T-helper 17 cell (primary cell): ENCODE data around the gene CFAP20DC. TPM values are rescaled to one million over a fixed set of nuclear protein-coding genes. Genes with fewer than 3 reads are reported as not detected.
"Not testable (repeated sequence)": the region's sequence is repeated elsewhere in the genome, so short reads cannot be mapped to it uniquely, and the experiment has no call there.

Experiments used
- ATAC-seq: fragments of 150-1000 bp; cut with Tn5 transposase; 2 replicates; pipeline ENCODE4 v1.10.0; 2021; ENCODE audit warnings: mild to moderate bottlenecking, moderate library complexity
- DNase-seq, 3 donors: peaks; one replicate each; pipeline versions ENCODE4 v3.0.0 to v3.0.0-alpha.2; 2020 to 2021
- H3K9me3 ChIP-seq: one replicate; pipeline ENCODE4 v1.7.0; 2013; ENCODE audit warnings: low read length, mild to moderate bottlenecking; ENCODE audit not compliant: control insufficient read depth, poor library complexity, severe bottlenecking
- H3K27ac Mint-ChIP-seq: one replicate; pipeline ENCODE4 v1.8.0; 2022; ENCODE audit warnings: mild to moderate bottlenecking, moderate library complexity, mixed read lengths
- H3K27me3 Mint-ChIP-seq: one replicate; pipeline ENCODE4 v1.8.0; 2022; ENCODE audit warnings: mixed read lengths
- H3K36me3 Mint-ChIP-seq: one replicate; pipeline ENCODE4 v1.8.0; 2022; ENCODE audit warnings: low read depth, mixed read lengths
- H3K4me1 Mint-ChIP-seq: one replicate; pipeline ENCODE4 v1.8.0; 2022; ENCODE audit warnings: mild to moderate bottlenecking, mixed read lengths
- H3K4me3 Mint-ChIP-seq: one replicate; pipeline ENCODE4 v1.8.0; 2022; ENCODE audit warnings: mild to moderate bottlenecking, moderate library complexity, mixed read lengths
- total RNA-seq, 4 donors: library from RNA in 2 of 4; stranded (reverse) in 2 of 4; gene quantifications; one replicate each; pipeline ENCODE4 v1.2.3 and lab custom pipeline; 2022 to 2026

The CFAP20DC gene
- total RNA-seq, 2 donors from 2014 or later, result 0.39 to 0.47 TPM

DNA sequence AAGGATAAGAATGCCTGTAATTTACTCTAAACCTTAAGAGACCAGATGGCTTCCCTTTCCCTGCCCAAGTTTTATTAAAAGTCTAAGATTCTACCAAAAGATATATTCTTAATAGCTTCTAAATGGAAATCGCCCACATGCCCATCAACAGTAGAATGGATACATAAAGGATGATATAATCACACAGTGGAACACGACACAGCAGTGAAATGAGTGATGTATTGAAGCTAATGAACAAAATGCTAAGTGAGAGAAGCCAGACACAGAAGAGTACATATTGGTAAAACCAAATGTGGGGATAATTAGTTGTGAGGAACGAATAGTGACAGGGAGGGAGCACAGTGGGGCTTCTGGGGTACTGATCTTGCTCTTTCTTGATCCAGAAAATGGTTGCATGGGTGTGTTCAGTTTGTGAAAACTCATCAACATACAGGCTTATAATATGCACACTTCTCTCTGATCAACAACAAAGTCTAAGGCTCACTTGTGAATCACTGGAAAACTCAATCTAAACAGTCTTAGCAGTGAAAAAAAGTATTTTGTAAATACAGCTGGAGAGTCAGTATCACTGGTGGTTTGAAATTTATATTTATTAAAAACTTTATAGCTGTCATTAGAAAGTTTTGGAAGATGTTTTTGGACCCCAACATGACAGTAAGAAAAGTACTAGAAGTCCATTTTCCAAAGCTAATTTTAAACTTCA is 212.5 kb downstream of the CFAP20DC start:
- H3K27ac Mint-ChIP-seq, result no peak overlapping the region

GRCh38 chr3:58835086-58835485 is 214.7 kb downstream of the CFAP20DC start:
- H3K9me3 ChIP-seq, result no peaks in the 10 kb centered on the region
- no peak overlapping the region for H3K27ac Mint-ChIP-seq
- H3K36me3 Mint-ChIP-seq, result no peaks in the 10 kb centered on the region
- DNase-seq (no peak), ATAC-seq (no peak)
- no peak overlapping the region for H3K4me3 Mint-ChIP-seq
- H3K27me3 Mint-ChIP-seq, result no peaks in the 10 kb centered on the region
- no peaks in the 10 kb centered on the region for H3K4me1 Mint-ChIP-seq

More for the DNA sequence above, 212.5 kb downstream of the CFAP20DC start:
- Mint-ChIP-seq H3K27me3 (no peaks in the 10 kb centered on the region), H3K36me3 (no peaks in the 10 kb centered on the region), H3K4me1 (peaks cover 2% of the 10 kb centered on the region), H3K4me3 (no peak overlapping the region)
- H3K9me3 ChIP-seq, result no peaks in the 10 kb centered on the region
- DNase-seq (no peak), ATAC-seq (no peak)

DNA sequence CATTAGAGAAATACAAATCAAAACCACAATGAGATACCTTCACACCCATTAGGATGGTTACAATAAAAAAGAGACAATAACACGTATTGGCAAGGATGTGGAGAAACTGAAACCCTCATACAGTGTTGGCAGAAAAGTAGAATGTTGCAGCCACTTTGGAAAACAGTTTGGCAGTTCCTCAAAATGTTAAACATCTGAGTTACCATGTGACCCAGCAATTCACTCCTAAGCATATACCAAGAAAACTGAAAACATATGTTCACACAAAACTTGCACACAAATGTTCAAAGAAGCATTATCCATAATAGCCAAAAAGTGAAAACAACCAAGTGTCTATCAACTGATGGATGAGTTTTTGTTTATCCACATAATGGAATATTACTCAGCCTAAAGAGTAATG is 216.3 kb downstream of the CFAP20DC start:
- DNase-seq, result no peak
- H3K9me3 ChIP-seq, result no peaks in the 10 kb centered on the region
- H3K27ac Mint-ChIP-seq, result no peak overlapping the region
- H3K27me3 Mint-ChIP-seq, result no peaks in the 10 kb centered on the region
- no peak overlapping the region for H3K4me3 Mint-ChIP-seq
- no peaks in the 10 kb centered on the region for H3K4me1 Mint-ChIP-seq
- H3K36me3 Mint-ChIP-seq, result no peaks in the 10 kb centered on the region
- ATAC-seq, result no peak

- no peak overlapping the region for H3K4me3 Mint-ChIP-seq
Measured at GRCh38 chr3:58829321-58830000, 220.4 kb downstream of the CFAP20DC start.

GRCh38 chr3:58824777-58825176 is 225.0 kb downstream of the CFAP20DC start:
- peaks cover 2% of the 10 kb centered on the region for H3K36me3 Mint-ChIP-seq
- H3K4me3 Mint-ChIP-seq, result no peak overlapping the region
- H3K9me3 ChIP-seq, result no peaks in the 10 kb centered on the region
- H3K27me3 Mint-ChIP-seq, result no peaks in the 10 kb centered on the region
- ATAC-seq (no peak), DNase-seq (no peak)
- no peak overlapping the region for H3K27ac Mint-ChIP-seq
- H3K4me1 Mint-ChIP-seq, result no peaks in the 10 kb centered on the region

More at GRCh38 chr3:58829321-58830000, 220.4 kb downstream of the CFAP20DC start:
- Mint-ChIP-seq H3K36me3 (no peaks in the 10 kb centered on the region), H3K4me1 (no peaks in the 10 kb centered on the region), H3K27ac (no peak overlapping the region), H3K27me3 (no peaks in the 10 kb centered on the region)
- no peaks in the 10 kb centered on the region for H3K9me3 ChIP-seq
- ATAC-seq (no peak), DNase-seq (no peak)

GRCh38 chr3:58824285-58824684 is 225.5 kb downstream of the CFAP20DC start:
- H3K36me3 Mint-ChIP-seq, result peaks cover 2% of the 10 kb centered on the region
- no peaks in the 10 kb centered on the region for H3K27me3 Mint-ChIP-seq
- H3K27ac Mint-ChIP-seq, result no peak overlapping the region
- H3K4me1 Mint-ChIP-seq, result no peaks in the 10 kb centered on the region
- ATAC-seq (no peak), DNase-seq (no peak)
- H3K4me3 Mint-ChIP-seq, result no peak overlapping the region
- no peaks in the 10 kb centered on the region for H3K9me3 ChIP-seq

GRCh38 chr3:58806551-58807244 is 243.1 kb downstream of the CFAP20DC start:
- H3K27me3 Mint-ChIP-seq, H3K4me3 Mint-ChIP-seq, H3K9me3 ChIP-seq, H3K27ac Mint-ChIP-seq, H3K36me3 Mint-ChIP-seq, H3K4me1 Mint-ChIP-seq, ATAC-seq, DNase-seq: not testable (repeated sequence)

DNA sequence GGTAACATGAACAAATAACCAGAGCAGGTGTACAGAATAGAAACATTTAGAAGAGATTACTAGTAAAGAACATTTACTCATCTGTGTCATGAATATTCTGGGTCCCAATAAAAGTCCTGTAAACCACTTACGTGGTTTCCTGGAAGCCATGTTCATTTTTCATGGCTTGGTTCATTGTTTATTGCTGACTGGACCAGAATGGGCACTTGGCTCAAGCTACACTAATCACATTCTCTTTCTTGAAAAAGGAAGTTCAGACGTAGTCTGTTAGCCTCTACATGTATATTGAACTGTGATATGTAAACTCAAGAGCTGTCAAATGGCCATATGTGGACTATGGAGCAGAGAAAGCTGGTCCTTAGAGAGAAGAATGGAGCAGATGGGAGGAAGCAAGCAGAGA is 244.9 kb downstream of the CFAP20DC start:
- no peak overlapping the region for H3K4me3 Mint-ChIP-seq
- no peaks in the 10 kb centered on the region for H3K27me3 Mint-ChIP-seq
- no peak for ATAC-seq
- peaks cover 2% of the 10 kb centered on the region for H3K36me3 Mint-ChIP-seq
- H3K27ac Mint-ChIP-seq, result no peak overlapping the region
- H3K9me3 ChIP-seq, result no peaks in the 10 kb centered on the region
- no peaks in the 10 kb centered on the region for H3K4me1 Mint-ChIP-seq
- DNase-seq, result no peak

GRCh38 chr3:58801541-58801940 is 248.3 kb downstream of the CFAP20DC start:
- Mint-ChIP-seq H3K4me3 (no peak overlapping the region), H3K4me1 (no peaks in the 10 kb centered on the region), H3K27me3 (no peaks in the 10 kb centered on the region), H3K36me3 (no peaks in the 10 kb centered on the region), H3K27ac (no peak overlapping the region)
- DNase-seq (no peak), ATAC-seq (no peak)
- H3K9me3 ChIP-seq, result no peaks in the 10 kb centered on the region

GRCh38 chr3:58800940-58801339 is 248.9 kb downstream of the CFAP20DC start:
- no peaks in the 10 kb centered on the region for H3K36me3 Mint-ChIP-seq
- no peaks in the 10 kb centered on the region for H3K27me3 Mint-ChIP-seq
- H3K4me1 Mint-ChIP-seq, result no peaks in the 10 kb centered on the region
- ATAC-seq (no peak), DNase-seq (no peak)
- H3K27ac Mint-ChIP-seq, result no peak overlapping the region
- no peaks in the 10 kb centered on the region for H3K9me3 ChIP-seq
- H3K4me3 Mint-ChIP-seq, result no peak overlapping the region

DNA sequence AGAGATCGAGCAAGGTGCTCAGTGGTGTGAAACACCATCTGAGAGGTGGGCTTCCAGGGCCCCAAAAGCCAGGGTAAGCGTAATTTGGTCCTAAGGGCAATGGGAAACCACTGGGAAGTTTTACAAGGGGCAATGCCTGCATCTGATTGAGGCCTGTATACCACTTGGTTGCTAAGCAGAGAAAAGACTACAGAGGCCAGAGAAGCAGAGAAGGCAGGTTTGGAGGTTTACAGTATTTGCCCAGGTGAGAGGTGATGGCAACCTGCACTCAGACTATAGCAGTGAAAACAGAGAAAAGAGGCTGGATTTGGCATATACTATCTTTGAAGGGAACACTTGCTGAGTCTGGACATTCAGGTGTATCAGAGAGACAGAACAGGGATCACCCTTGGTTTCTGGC is 249.8 kb downstream of the CFAP20DC start:
- Mint-ChIP-seq H3K36me3 (no peaks in the 10 kb centered on the region), H3K27me3 (no peaks in the 10 kb centered on the region), H3K4me3 (no peak overlapping the region), H3K4me1 (no peaks in the 10 kb centered on the region), H3K27ac (no peak overlapping the region)
- no peaks in the 10 kb centered on the region for H3K9me3 ChIP-seq
- no peak for ATAC-seq
- DNase-seq, result no peak

DNA sequence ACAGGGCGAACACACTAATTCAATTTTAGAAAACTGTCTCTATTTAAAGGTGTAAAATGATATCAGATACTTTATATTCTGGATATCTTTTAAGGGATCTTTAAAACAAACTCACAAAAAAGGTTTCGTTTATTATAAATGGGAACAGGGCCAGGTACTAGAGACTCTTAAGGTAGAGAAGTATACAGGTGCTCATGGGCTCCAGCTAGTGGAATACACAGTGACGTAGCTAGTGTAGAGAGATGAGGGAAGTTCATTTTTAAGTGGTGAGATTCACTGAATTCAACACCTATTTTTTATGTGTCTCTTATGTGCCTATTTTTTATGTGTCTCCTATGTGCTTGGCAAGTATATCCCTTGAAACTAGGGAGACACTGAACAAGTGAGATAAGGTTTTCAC is 250.6 kb downstream of the CFAP20DC start:
- H3K4me3 Mint-ChIP-seq, result no peak overlapping the region
- no peak overlapping the region for H3K27ac Mint-ChIP-seq
- H3K36me3 Mint-ChIP-seq, result no peaks in the 10 kb centered on the region
- ATAC-seq (no peak), DNase-seq (no peak)
- no peaks in the 10 kb centered on the region for H3K4me1 Mint-ChIP-seq
- H3K27me3 Mint-ChIP-seq, result no peaks in the 10 kb centered on the region
- H3K9me3 ChIP-seq, result no peaks in the 10 kb centered on the region

DNA sequence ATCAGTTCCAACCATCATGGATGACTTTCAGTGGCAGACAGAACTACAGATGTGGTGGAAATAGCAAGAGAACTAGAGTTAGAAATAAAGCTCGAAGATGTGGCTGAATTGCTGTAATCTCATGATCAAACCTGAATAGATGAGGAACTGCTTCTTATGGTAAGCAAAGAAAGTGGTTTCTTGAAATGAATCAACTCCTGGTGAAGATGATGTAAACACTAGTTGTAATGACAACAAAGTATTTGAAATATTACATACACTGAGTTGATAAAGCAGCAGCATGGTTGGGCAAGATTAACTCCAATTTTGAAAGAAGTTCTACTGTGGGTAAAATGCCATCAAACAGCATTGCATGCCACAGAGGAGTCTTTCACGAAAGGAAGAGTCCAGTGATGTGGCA is 251.5 kb downstream of the CFAP20DC start:
- DNase-seq, result no peak
- no peaks in the 10 kb centered on the region for H3K36me3 Mint-ChIP-seq
- ATAC-seq, result no peak
- H3K27ac Mint-ChIP-seq, result no peak overlapping the region
- no peaks in the 10 kb centered on the region for H3K27me3 Mint-ChIP-seq
- no peak overlapping the region for H3K4me3 Mint-ChIP-seq
- no peaks in the 10 kb centered on the region for H3K9me3 ChIP-seq
- H3K4me1 Mint-ChIP-seq, result no peaks in the 10 kb centered on the region
